IMR-90 (cell line): Measurements from ENCODE around the gene SUGCT. TPM values are rescaled to one million over a fixed set of nuclear protein-coding genes. Genes with fewer than 3 reads are reported as not detected.

ENCODE experiments used
- ATAC-seq: fragments of 200-7000 bp; cut with Tn5 transposase; 2 replicates; pipeline ENCODE4 v1.9.1; 2020; ENCODE audit warnings: low read depth, mild to moderate bottlenecking, moderate library complexity
- BruUV-seq: library from RNA; stranded (reverse); fragments of 400-500 nt; replicated peaks from 2 replicates; lab custom pipeline; 2021; lab: Mats Ljungman, UMichigan
- CTCF ChIA-PET: fragments of 300-600 bp; formaldehyde crosslinking; extraction: SDS; loops from one replicate; lab custom pipeline; 2021; ENCODE audit warnings: antibody characterized with exemption; lab: Yijun Ruan, JAX
- POLR2A ChIA-PET: fragments of 300-600 bp; sonication (Branson Sonifier 250); formaldehyde crosslinking; loops from one replicate; lab custom pipeline; 2022; ENCODE audit warnings: antibody characterized with exemption; ENCODE audit not compliant: unreplicated experiment; lab: Charles Lee
- DNase-seq: peaks from one replicate; pipeline ENCODE4 v3.0.0; 2013
- H2AFZ ChIP-seq: replicated peaks from 2 replicates; pipeline ENCODE3; 2013; ENCODE audit warnings: low read length, mild to moderate bottlenecking; ENCODE audit not compliant: poor library complexity
- H2AK5ac ChIP-seq: 2 replicates; pipeline ENCODE4 v1.6.1; 2013; ENCODE audit warnings: low read depth, low read length, inconsistent platforms
- H2AK9ac ChIP-seq: replicated peaks from 2 replicates; pipeline ENCODE3; 2013; ENCODE audit warnings: mild to moderate bottlenecking, low read depth, low read length, moderate library complexity; ENCODE audit not compliant: poor library complexity
- H2BK120ac ChIP-seq: 2 replicates; pipeline ENCODE4 v1.6.1; 2013; ENCODE audit warnings: low read depth, low read length, inconsistent platforms
- H2BK15ac ChIP-seq: 3 replicates; pipeline ENCODE4 v1.6.1; 2013; ENCODE audit warnings: low read depth, low read length, inconsistent platforms
- H2BK20ac ChIP-seq: 2 replicates; pipeline ENCODE4 v1.6.1; 2013; ENCODE audit warnings: low read depth, mild to moderate bottlenecking, inconsistent platforms, low read length, moderate library complexity
- H2BK5ac ChIP-seq: 2 replicates; pipeline ENCODE4 v1.6.1; 2013; ENCODE audit warnings: mild to moderate bottlenecking, low read depth, low read length, inconsistent platforms; ENCODE audit not compliant: poor library complexity, severe bottlenecking
- H3K14ac ChIP-seq: replicated peaks from 2 replicates; pipeline ENCODE4 v1.6.1; 2013; ENCODE audit warnings: low read depth, low read length, inconsistent platforms
- H3K18ac ChIP-seq: 2 replicates; pipeline ENCODE4 v1.6.1; 2013; ENCODE audit warnings: low read depth, low read length, control low read depth
- H3K23ac ChIP-seq: 2 replicates; pipeline ENCODE4 v1.6.1; 2013; ENCODE audit warnings: low read depth, low read length, inconsistent platforms
- H3K27ac ChIP-seq: 2 replicates; pipeline ENCODE4 v1.5.1; 2013; ENCODE audit warnings: mild to moderate bottlenecking, control low read depth, low read length; ENCODE audit not compliant: insufficient read depth
- H3K27me3 ChIP-seq: 2 replicates; pipeline ENCODE4 v1.6.1; 2013; ENCODE audit warnings: low read length; ENCODE audit not compliant: control insufficient read depth, insufficient read depth
- H3K36me3 ChIP-seq: 2 replicates; pipeline ENCODE4 v1.6.1; 2013; ENCODE audit warnings: low read length, mixed read lengths; ENCODE audit not compliant: control insufficient read depth, insufficient read depth
- H3K4ac ChIP-seq: 2 replicates; pipeline ENCODE4 v1.6.1; 2013; ENCODE audit warnings: low read depth, low read length, inconsistent platforms
- H3K4me1 ChIP-seq: 2 replicates; pipeline ENCODE4 v1.6.1; 2013; ENCODE audit warnings: low read length, mixed read lengths; ENCODE audit not compliant: control insufficient read depth, insufficient read depth
- H3K4me2 ChIP-seq: 2 replicates; pipeline ENCODE4 v1.6.1; 2013; ENCODE audit warnings: low read depth, mild to moderate bottlenecking, control low read depth, low read length, moderate library complexity
- H3K4me3 ChIP-seq: 2 replicates; pipeline ENCODE4 v1.5.1; 2013; ENCODE audit warnings: low read depth, mild to moderate bottlenecking, control low read depth, low read length, moderate library complexity; ENCODE audit not compliant: insufficient read depth
- H3K56ac ChIP-seq: 2 replicates; pipeline ENCODE4 v1.6.1; 2013; ENCODE audit warnings: low read length, inconsistent platforms; ENCODE audit not compliant: insufficient read depth; ENCODE audit errors: extremely low read depth
- H3K79me1 ChIP-seq, 2 experiments: 2 replicates each; pipeline ENCODE4 v1.6.1; 2013; ENCODE audit warnings: low read length in 2 of 2, inconsistent platforms in 1 of 2, low read depth in 1 of 2
- H3K9ac ChIP-seq: 2 replicates; pipeline ENCODE4 v1.6.1; 2013; ENCODE audit warnings: low read depth, low read length, control low read depth
- H3K9me1 ChIP-seq: 2 replicates; pipeline ENCODE4 v1.6.1; 2013; ENCODE audit warnings: low read length, inconsistent platforms; ENCODE audit not compliant: insufficient read depth
- H3K9me3 ChIP-seq: 2 replicates; pipeline ENCODE4 v1.6.1; 2013; ENCODE audit warnings: low read length; ENCODE audit not compliant: control insufficient read depth, insufficient read depth
- H4K20me1 ChIP-seq: 2 replicates; pipeline ENCODE4 v1.6.1; 2013; ENCODE audit warnings: low read length, inconsistent platforms; ENCODE audit not compliant: insufficient read depth
- H4K5ac ChIP-seq: 2 replicates; pipeline ENCODE4 v1.6.1; 2013; ENCODE audit warnings: mild to moderate bottlenecking, low read depth, low read length, control low read depth
- H4K8ac ChIP-seq, 2 experiments: 2 replicates each; pipeline ENCODE4 v1.6.1; 2013; ENCODE audit warnings: low read depth in 2 of 2, low read length in 2 of 2, control low read depth in 1 of 2, inconsistent platforms in 1 of 2
- H4K91ac ChIP-seq: 2 replicates; pipeline ENCODE4 v1.6.1; 2013; ENCODE audit warnings: low read depth, low read length, inconsistent platforms; ENCODE audit not compliant: insufficient read depth
- FOS ChIP-seq: fragments of 150-350 bp; IDR thresholded peaks from 2 replicates; pipeline ENCODE4 v1.6.1; 2016; ENCODE audit warnings: low read depth, low read length
- NFE2L2 ChIP-seq: fragments of 150-350 bp; IDR thresholded peaks from 2 replicates; pipeline ENCODE4 v1.6.1; 2016; ENCODE audit warnings: low read depth, mild to moderate bottlenecking, low read length
- POLR2A ChIP-seq: IDR thresholded peaks from 2 replicates; pipeline ENCODE4 v1.6.1; 2012; ENCODE audit warnings: mild to moderate bottlenecking, low read depth, low read length
- RCOR1 ChIP-seq: IDR thresholded peaks from 2 replicates; pipeline ENCODE4 v1.6.1; 2012; ENCODE audit warnings: mild to moderate bottlenecking, low read length, improper control_type of control experiment; ENCODE audit not compliant: insufficient replicate concordance
- WGBS, 2 experiments: methylation state at CpG; one replicate each; pipeline versions ENCODE4 v1.1.5 to v1.1.7; 2013; ENCODE audit warnings: missing lambda C conversion rate in 2 of 2; ENCODE audit not compliant: insufficient read length in 1 of 2; ENCODE audit errors: extremely low coverage in 2 of 2; 5-methylcytosine and 5-hydroxymethylcytosine counted together
- dilution Hi-C: fragments of 300-500 bp; cut with HindIII; formaldehyde crosslinking; loops from one replicate; pipeline ENCODE4 v1.14.3; 2018; ENCODE audit warnings: low sequenced_read_pairs; ENCODE audit not compliant: unreplicated experiment
- in situ Hi-C: fragments of 300-500 bp; cut with MboI; formaldehyde crosslinking; loops from 3 replicates; pipeline ENCODE4 v1.14.3; 2019; ENCODE audit warnings: low sequenced_read_pairs, inconsistent platforms, mixed read lengths
- intact Hi-C: fragments of 100-400 bp; cut with micrococcal nuclease; formaldehyde crosslinking; loops from 2 replicates; pipeline ENCODE4 v1.10.0; 2022
- polyA plus RNA-seq, 3 experiments: library from polyadenylated mRNA; depleted of rRNA; stranded (reverse); fragments of >200 nt; gene quantifications; 2 replicates each; pipeline ENCODE4 v1.2.3, GENCODE V29; 2012; ENCODE audit warnings: low replicate concordance in 1 of 3
- total RNA-seq: library from RNA; depleted of rRNA; stranded (reverse); fragments of >200 nt; gene quantifications from 2 replicates; pipeline ENCODE4 v1.2.3, GENCODE V29; 2012
- TF ChIP-seq, protein P1 (sequence below): fragments of 150-350 bp; IDR thresholded peaks from 2 replicates; pipeline ENCODE4 v1.6.1; 2017; ENCODE audit warnings: mild to moderate bottlenecking, antibody characterized with exemption, low read length, low read depth

Gene SUGCT
- total and polyA plus RNA-seq, 2 of the 4 experiments (the other 2 are of a cell fraction) = 5.9 to 8.3 TPM

DNA sequence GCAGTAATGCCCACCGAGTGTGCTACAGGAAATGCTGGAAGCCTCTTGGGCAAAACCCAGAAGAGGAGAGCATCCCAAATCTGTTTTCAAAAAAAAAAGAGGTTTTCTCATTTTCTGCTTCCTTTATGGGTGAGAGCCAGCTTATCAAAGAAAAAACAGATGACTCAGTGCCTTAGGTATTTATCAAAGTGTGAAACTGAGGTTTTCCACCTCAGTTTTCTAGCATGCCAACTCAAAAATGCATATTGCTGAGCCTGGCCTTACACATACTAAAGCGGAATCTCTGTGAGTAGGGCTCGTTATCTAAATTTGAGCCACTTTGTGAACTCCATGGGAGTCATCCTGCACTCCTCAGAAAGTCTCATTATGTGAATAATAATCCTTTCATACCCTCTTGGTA, 705.1 kb downstream of the SUGCT start:
- Histone ChIP-seq H3K9me1 (0 out of 2 replicates have a peak, but pooled peaks cover 3% of the 10 kb centered on the region), H4K91ac (no peak overlapping the region), H3K18ac (no peak overlapping the region), H2AFZ (no peak overlapping the region), H3K23ac (no peak overlapping the region), H3K79me1 (no peaks in the 10 kb centered on the region), H4K20me1 (no peaks in the 10 kb centered on the region), H3K4me1 (peaks cover 5% of the 10 kb centered on the region; the same call in 1 of the 2 replicates), H3K9ac (no peak overlapping the region), H3K4me2 (no peak overlapping the region), H3K56ac (no peak overlapping the region), H2AK9ac (no peak overlapping the region), H2BK15ac (no peak overlapping the region; the same call in 2 of the 3 replicates), H3K27me3 (no peaks in the 10 kb centered on the region), H3K4me3 (no peak overlapping the region), H2BK5ac (no peak overlapping the region), H2AK5ac (no peak overlapping the region), H3K4ac (no peak overlapping the region), H4K5ac (no peak overlapping the region), H4K8ac (no peak overlapping the region), H2BK20ac (no peak overlapping the region), H3K14ac (no peak overlapping the region), H3K9me3 (peaks cover 6% of the 10 kb centered on the region; the same call in 1 of the 2 replicates), H2BK120ac (no peak overlapping the region), H3K27ac (no peak overlapping the region), H3K36me3 (no peaks in the 10 kb centered on the region)
- TF ChIP-seq FOS (no peak), POLR2A (no peak), NFE2L2 (no peak), RCOR1 (no peak)
- TF ChIP-seq, protein P1, sequence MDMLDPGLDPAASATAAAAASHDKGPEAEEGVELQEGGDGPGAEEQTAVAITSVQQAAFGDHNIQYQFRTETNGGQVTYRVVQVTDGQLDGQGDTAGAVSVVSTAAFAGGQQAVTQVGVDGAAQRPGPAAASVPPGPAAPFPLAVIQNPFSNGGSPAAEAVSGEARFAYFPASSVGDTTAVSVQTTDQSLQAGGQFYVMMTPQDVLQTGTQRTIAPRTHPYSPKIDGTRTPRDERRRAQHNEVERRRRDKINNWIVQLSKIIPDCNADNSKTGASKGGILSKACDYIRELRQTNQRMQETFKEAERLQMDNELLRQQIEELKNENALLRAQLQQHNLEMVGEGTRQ = no peak
- in situ Hi-C loops = no loop called here
- ChIA-PET CTCF (no interaction called here), POLR2A (no interaction called here)
- no CpG with 5 or more reads among the region's 3 CpGs for WGBS, 2 experiments
- ATAC-seq = no peak
- DNase-seq = peak; percentile 14
- no TSS peak for BruUV-seq
- intact Hi-C loops = no loop called here
- dilution Hi-C loops = no loop called here
